HL-60 (cell line): ENCODE results near the gene SPAG9.

Experiments used
- CTCF ChIP-seq: IDR thresholded peaks from one replicate; pipeline ENCODE4 v1.5.1; 2011; ENCODE audit warnings: low read length, control low read depth, inconsistent platforms; ENCODE audit not compliant: insufficient read depth
- GABPA ChIP-seq: IDR thresholded peaks from 2 replicates; pipeline ENCODE4 v1.6.1; 2012; ENCODE audit warnings: low read depth
- POLR2AphosphoS5 ChIP-seq: IDR thresholded peaks from 2 replicates; pipeline ENCODE4 v1.6.1; 2012; ENCODE audit warnings: low read depth
- REST ChIP-seq: IDR thresholded peaks from 2 replicates; pipeline ENCODE4 v1.6.1; 2012; ENCODE audit warnings: low read depth; ENCODE audit not compliant: insufficient replicate concordance

GRCh38 chr17:50953831-50954601, 166.7 kb downstream of the SPAG9 start:
- TF ChIP-seq GABPA (no peak), CTCF (no peak), REST (no peak), POLR2AphosphoS5 (no peak)
